Stomach (tissue), 4 donors: ENCODE measurements around the gene TJP1.

Source experiments
- EP300 ChIP-seq: sonication (generic); formaldehyde crosslinking; IDR thresholded peaks from one replicate; pipeline ENCODE4 v1.6.1; 2017; ENCODE audit warnings: antibody characterized with exemption
- POLR2A ChIP-seq, 4 donors: fragments of 450-650 bp; IDR thresholded peaks; one replicate each; pipeline ENCODE4 v1.6.1; 2016; ENCODE audit warnings: antibody characterized with exemption in 4 of 4, control low read depth in 2 of 4, mild to moderate bottlenecking in 1 of 4, moderate library complexity in 1 of 4
- POLR2AphosphoS5 ChIP-seq, 3 donors: sonication (generic); formaldehyde crosslinking; IDR thresholded peaks; one replicate each; pipeline ENCODE4 v1.6.1; 2016; ENCODE audit warnings: antibody characterized with exemption in 3 of 3
- TF ChIP-seq, protein P1 (sequence below), 7 experiments: fragments of 450-650 bp in 4 of 7; fragments of 200-600 bp in 3 of 7; sonication (generic) in 3 of 7; IDR thresholded peaks; one replicate each; pipeline ENCODE4 v1.5.1; 2016 to 2019; ENCODE audit warnings: antibody characterized with exemption in 7 of 7, control low read depth in 2 of 7, mild to moderate bottlenecking in 1 of 7

DNA sequence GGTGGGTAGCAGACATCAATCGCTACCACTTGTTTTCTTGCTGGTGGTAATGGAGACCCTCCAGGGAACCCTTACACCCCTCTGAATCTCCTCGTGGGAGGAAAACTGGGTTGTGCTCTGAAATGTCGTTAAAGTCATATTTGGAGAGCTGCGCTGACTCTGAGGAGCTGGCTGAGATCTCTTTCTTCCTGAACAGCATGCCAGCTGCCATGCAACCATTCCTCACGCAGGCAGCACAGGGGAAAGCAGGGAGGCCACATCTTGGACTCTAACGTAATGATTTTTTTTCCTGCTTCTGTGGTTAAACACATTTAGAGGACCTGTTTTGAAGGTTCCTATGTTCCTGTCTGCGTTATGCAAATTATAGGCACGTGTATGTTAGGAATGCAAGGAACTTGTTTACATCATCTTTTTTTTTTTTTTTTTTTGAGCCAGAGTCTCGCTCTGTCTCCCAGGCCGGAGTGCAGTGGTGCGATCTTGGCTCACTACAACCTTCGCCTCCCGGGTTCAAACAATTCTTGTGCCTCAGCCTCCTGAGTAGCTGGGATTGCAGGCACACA is 156.7 kb downstream of the TJP1 start:
- TF ChIP-seq POLR2A (IDR thresholded peaks at IDR 0.05): no peak
- TF ChIP-seq, protein P1, sequence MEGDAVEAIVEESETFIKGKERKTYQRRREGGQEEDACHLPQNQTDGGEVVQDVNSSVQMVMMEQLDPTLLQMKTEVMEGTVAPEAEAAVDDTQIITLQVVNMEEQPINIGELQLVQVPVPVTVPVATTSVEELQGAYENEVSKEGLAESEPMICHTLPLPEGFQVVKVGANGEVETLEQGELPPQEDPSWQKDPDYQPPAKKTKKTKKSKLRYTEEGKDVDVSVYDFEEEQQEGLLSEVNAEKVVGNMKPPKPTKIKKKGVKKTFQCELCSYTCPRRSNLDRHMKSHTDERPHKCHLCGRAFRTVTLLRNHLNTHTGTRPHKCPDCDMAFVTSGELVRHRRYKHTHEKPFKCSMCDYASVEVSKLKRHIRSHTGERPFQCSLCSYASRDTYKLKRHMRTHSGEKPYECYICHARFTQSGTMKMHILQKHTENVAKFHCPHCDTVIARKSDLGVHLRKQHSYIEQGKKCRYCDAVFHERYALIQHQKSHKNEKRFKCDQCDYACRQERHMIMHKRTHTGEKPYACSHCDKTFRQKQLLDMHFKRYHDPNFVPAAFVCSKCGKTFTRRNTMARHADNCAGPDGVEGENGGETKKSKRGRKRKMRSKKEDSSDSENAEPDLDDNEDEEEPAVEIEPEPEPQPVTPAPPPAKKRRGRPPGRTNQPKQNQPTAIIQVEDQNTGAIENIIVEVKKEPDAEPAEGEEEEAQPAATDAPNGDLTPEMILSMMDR (IDR thresholded peaks at IDR 0.05): no peak
- no peak for TF ChIP-seq POLR2AphosphoS5 (IDR thresholded peaks at IDR 0.05)
- no peak for TF ChIP-seq EP300
